ENCODE data around the gene ATP6V1F.

ATP6V1F gene

GRCh38 chr7:128835790-128836641, 26.6 kb upstream of the ATP6V1F start:
- no peak for DNase-seq

GRCh38 chr7:128836729-128837348, 25.8 kb upstream of the ATP6V1F start:
- no peak for DNase-seq

- no peak for DNase-seq
These were observed 25.1 kb upstream of the ATP6V1F start for GRCh38 chr7:128837521-128837921.

GRCh38 chr7:128838109-128838779, 24.4 kb upstream of the ATP6V1F start:
- peak; percentile 7 for DNase-seq

- DNase-seq, result peak; percentile 7
These were observed 23.5 kb upstream of the ATP6V1F start for GRCh38 chr7:128838981-128839731.

- no peak for DNase-seq
These were observed 22.9 kb upstream of the ATP6V1F start for GRCh38 chr7:128839751-128840177.

GRCh38 chr7:128840326-128841170, 22.1 kb upstream of the ATP6V1F start:
- DNase-seq, result no peak

GRCh38 chr7:128841171-128841690, 21.4 kb upstream of the ATP6V1F start:
- DNase-seq, result no peak

GRCh38 chr7:128841921-128842673, 20.6 kb upstream of the ATP6V1F start:
- peak; percentile 57 for DNase-seq

- no peak for DNase-seq
These were observed 19.7 kb upstream of the ATP6V1F start for GRCh38 chr7:128842674-128843641.

GRCh38 chr7:128843938-128844621, 18.6 kb upstream of the ATP6V1F start:
- DNase-seq, result no peak

GRCh38 chr7:128844777-128845311, 17.8 kb upstream of the ATP6V1F start:
- DNase-seq, result no peak

- no peak for DNase-seq
These were observed 17.2 kb upstream of the ATP6V1F start for GRCh38 chr7:128845475-128845874.

GRCh38 chr7:128845987-128846386, 16.7 kb upstream of the ATP6V1F start:
- DNase-seq, result no peak

- no peak for DNase-seq
These were observed 15.7 kb upstream of the ATP6V1F start for GRCh38 chr7:128846781-128847444.

GRCh38 chr7:128847721-128848211, 14.9 kb upstream of the ATP6V1F start:
- no peak for DNase-seq

- no peak for DNase-seq
These were observed 14.1 kb upstream of the ATP6V1F start for GRCh38 chr7:128848289-128849155.

All from activated naive CD4-positive, alpha-beta T cell treated with anti-CD3 and anti-CD28 coated beads, Interleukin-2, amount 50 U/mL, for 16 hours (primary cell).